Cardiac septum (tissue), 1 donor: ENCODE data around the gene AVP. TPM values are rescaled to one million over a fixed set of nuclear protein-coding genes. Genes with fewer than 3 reads are reported as not detected.

Experiments used
- DNase-seq: peaks from one replicate; pipeline ENCODE4 v3.0.0-alpha.2; 2020; ENCODE audit warnings: low spot score
- intact Hi-C: fragments of 100-400 bp; cut with DNase I; formaldehyde crosslinking; loops from one replicate; pipeline ENCODE4 v1.14.0; 2022
- total RNA-seq: library from RNA; stranded (reverse); fragmentation: NEBNext Ultra II Directional; extraction: Animal tissue kit (Norgen Biotek cat#: 25700); gene quantifications from one replicate; pipeline ENCODE4 v1.2.1, GENCODE V29; 2021
- donor health status: DM: no; HTN: no; CAD: no.

The AVP gene
- total RNA-seq, 1 donor from 2014 or later = not detected

DNA sequence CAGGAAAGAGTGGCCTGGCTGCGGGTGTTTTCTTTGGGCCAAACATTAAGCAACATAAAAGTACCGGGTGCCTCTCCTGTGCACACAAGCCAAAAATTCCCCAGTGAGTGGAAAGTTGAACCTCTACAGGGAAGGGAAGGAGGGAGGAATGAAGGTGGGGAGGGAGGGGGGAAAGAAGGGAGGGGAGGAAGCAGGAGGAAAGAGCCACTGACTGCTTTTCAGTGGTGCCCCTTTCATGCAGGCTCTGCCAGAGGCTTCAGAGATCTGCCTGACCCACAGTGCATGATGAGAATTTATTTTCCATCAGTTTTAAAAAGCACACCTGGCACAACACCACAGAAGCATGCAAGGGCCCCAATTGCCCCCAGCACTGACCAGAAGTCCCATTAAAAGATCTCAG, 27.5 kb upstream of the AVP start:
- DNase-seq = no peak
- intact Hi-C loops = no loop called here

DNA sequence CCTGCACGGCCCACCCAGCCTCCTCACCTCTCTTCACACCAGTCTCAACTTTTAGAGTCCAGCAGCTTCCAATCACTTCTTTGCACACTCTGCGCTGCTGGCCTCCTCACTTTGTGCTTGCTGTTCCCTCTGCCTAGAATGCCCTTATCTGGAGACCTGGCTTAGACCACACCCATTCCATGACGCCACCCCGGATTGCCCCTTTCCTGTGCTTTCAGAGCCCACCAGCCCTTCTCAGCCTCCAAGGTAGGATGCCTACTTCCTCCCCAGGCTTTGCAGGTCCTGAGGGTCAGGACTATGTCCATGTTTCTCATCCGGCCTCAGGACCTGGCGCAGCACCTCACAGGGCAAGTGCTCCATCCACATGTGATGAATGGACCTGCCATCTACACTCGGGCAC, 27.0 kb upstream of the AVP start:
- intact Hi-C loops = no loop called here

DNA sequence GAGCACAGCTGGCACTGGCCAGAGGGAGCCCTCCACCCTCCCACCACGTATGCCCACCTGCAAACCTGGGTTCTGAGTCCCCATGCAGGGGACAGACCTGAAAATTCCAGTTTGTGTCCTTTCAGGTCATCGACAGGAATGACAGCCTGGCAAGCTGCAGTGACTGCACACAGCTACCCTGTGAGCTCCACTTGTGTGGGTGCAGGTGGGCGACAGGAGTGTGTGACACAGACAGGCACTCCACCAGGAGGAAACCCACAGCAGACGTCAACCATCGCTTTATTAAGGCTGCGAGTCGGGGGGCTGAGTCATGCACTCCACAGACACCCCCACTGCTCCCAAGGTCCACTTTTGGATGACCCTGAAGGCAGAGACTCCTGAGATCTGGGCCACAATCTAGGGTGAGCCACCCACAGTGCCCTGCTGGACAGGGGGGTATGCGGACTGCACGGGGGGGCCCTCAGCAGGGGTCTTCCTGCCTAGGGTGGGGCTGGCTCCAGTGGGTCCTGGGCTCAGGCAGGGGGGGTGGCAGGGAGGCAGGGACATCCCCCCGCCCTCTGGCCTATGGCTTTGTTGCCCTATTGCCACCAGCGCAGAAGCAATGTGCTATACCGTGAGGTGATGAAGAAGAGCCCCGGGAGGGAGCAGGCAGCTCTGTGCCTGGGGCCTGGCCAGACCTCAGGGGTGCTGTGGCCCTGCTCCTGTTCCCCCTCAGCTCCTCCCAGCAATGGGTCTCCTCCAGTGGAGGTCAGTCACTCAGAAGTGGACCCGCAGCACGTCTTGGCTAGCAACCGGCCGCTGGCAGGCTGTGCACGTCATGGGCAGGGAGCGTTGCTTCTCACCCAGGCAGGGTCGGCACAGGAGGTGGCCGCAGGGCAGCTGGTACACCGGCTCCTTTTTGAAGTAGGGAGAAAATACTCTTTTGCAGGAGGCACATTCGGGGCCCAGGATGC, 25.1 kb upstream of the AVP start:
- DNase-seq = no peak
- intact Hi-C loops = no loop called here

More for the DNA sequence above, 27.0 kb upstream of the AVP start:
- DNase-seq = no peak

DNA sequence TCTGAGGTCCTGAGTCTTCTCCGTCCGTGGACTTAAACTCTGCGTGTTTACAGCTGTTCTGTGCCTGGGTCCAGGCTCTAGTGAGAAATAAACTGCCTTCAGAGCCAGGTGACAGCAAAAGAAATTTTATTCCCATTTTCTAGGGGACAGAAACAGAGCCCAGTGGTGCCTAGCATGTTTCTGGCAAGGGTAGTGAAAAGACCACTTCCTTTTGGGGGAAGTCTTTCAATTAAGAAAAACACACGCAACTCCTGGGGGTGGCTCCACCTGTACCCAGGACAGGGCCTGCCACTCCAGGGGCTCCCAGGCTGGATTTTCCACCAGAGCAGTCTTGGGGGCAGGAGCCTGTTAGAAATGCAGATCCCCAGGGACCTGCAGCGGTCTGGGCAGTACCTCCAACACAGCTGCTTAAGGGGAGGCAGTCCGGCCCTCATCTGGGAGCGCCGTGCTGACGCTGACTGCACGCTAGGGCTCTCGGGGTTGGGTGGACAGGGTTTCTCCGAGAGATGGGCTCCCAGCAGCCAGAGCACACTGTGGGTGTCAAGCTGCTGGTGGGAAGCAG, 23.0 kb upstream of the AVP start:
- no peak for DNase-seq
- intact Hi-C loops = no loop called here

DNA sequence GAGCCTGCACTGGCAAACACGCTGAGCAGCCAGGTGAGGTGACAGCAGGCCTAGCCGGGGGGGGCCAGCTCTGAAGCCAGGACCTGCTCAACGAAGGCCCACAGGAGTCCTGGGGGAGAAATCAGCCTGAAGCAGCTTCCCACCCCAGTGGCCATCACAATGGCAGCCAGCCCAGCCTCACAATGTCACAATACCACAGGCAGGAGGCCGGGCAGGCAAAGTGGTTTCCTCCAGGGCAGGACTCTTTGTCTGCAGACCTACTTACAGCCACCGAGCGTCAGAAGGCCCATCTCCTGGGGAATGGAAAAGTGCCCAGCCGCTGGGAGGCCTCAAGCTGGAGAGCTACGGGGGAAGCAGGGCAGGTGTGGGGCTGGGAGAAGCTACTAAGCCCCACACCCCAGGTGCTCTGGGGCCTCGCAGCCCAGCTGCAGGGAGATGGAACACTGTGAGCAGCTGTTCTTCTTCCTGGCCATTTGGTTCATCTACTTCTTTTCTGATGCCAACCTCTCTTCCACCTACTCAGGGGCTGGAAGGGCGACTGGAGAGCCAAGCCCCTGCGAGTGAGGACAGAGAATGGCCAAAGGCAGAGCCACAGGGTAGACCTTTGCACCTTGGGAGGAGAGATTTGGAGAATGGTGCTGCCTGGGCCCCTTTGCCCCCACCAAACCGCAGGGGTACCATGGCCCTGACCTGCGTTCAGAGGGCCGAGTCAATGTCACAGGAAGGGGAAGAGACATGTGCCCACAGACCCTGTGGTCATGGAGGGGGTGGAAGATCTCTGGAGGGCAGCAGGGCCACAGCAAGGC, 22.3 kb upstream of the AVP start:
- intact Hi-C loops = no loop called here
- DNase-seq = no peak

DNA sequence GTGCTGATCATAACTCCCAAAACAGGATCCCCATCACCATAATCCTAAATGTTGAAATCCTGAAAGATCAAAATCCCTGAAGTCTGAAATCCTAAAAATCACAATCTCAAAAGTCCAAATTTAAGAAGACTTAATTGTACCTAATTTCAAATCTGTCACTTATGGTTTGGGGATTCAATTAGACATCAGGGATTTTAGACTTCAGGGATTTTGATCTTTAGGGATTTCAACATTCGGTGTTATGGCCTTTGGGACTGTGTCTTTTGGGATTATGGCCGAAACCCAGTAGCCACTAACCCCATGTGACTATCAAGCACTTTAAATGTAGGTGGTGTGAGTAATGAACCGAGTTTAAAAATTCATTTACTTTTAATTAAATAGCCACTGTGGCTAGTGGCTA, 21.7 kb upstream of the AVP start:
- DNase-seq = no peak
- intact Hi-C loops = no loop called here

DNA sequence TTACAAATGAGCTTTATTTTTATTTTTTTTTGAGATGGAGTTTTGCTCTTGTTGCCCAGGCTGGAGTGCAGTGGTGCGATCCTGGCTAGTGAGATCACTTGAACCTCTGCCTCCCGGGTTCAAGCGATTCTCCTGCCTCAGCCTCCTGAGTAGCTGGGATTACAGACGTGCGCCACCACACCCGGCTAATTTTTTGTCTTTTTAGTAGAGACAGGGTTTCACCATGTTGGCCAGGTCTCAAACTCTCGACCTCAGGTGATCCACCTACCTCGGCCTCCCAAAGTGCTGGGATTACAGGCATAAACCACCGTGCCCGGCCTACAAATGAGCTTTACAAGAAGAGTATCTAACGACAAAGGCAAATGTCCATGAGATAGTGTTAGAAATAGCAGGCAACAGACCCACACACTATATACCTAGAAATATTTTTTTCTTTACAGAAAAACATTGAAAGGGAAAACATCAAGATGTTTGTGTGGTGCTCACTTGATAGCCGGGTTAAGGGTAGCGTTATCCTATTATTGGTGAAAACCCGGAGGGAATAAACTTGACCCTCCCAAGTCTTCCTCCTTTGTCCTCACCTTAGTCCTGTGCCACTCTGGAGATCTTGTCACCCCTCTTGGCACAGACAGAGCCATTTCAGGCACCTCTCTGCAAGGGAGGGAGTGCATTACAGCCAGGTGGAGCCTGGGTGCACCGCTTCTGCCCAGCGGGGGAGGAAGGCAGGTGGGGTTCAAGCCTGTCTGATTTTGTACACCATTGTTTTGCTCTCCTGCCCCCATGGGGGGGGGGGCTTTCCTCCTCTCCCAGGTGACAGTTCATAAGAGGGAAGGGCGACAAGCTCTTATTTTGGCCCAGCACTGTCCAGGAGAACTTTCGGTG, 21.0 kb upstream of the AVP start:
- DNase-seq = no peak
- intact Hi-C loops = no loop called here

DNA sequence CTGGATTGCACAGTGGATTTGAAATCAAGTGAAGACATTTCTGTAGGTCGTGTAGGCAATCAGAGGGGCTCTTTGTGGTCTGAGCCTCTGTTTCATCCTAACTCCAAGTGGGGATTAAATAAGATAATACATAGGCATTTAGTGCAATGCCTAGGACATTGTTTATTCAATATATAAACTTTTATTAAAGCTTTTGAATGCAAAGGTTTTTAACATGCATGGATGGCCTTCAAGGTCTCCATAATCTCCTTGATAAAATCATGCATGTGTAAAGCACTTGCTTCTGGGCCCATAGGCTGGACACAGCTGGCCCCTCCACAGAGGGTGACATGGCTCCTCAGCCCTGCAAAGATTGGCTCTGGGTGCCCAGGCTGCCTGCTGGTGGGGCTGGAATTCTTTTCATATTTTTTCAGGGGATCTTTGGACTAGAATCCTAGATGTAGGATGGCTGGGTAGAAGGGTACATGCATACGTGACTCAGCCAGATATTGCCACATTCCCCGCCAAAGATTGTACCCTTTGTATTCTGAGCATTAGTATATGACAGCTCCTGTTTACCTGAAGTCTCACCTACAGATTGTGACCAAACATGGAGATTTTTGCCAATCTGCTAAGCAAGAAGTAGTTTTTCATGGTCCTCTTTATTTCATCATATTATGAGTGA, 19.0 kb upstream of the AVP start:
- no peak for DNase-seq
- intact Hi-C loops = no loop called here

DNA sequence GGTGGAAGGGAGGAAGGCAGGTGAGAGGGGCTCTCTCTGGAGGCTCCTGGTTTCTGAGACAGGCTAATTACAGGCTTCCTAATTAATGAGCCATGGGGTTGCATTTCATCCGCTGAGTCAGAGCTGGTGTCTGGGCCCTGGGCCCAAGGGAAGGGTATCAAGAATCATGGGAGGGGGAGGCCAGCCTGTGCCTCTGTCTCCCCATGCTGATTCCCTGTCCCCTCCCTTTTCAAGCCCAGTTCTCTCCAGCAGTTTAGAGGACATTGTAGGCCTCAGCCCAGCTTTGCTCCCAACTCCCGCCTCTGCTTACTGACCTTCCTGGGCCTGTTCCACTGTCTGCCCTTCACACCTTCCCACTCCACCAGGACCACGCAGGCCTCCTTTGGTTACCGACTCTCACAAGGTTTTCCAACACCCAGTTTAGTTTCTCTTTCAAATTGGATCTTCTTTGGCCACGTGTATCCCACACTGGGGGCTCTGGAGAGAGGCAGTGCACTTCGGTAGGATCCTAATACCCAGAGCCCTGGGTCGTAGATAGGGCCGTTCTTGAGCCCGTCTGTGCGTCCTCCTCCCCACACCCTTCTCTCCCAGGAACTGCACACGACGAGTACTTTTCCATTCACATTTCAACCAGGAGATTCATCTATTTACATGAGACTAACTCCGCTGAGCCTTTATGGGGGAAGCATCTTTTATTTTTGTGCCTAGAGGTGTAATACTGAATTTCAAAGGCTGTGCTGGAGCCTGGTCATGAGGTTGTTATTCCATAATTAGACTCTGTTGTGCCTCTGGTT, 18.2 kb upstream of the AVP start:
- DNase-seq = no peak
- intact Hi-C loops = no loop called here

DNA sequence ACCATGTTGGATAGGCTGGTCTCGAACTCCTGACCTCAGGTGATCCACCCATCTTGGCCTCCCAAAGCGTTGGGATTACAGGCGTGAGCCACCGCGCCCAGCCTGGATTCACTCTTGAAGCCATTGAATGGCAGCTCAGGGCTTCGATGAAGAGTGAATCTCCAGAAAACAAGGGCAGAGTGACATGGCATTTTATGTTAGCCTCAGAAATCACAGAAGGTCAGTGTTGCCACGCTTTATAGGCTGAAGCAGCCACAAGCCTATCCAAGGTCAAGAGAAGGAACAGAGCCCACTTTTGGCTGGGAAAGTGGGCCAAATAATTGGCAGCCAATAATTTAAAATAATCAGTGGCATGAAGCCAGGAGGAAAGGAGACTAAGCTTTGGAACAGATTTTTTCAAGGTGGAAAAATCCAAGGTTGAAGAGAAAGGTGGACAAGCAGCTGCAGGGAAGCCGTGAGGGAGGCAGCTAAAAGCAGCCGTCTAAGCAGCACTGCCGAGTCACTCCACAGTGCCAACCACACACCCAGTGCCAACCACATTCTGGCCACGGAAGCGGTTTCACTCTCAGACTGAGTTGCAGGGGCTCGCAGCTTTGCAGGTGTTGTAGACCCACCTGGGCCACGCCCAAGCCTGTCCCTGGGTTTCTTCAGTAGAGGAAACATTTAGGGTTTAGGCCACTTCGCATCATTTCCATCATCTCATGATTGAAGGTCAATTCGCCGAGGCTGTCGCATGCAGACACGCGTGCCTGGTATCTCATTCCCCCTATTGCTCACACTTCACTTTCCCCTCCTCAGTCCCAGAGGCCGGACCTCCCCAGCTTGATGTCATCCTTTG, 17.4 kb upstream of the AVP start:
- intact Hi-C loops = no loop called here
- no peak for DNase-seq

DNA sequence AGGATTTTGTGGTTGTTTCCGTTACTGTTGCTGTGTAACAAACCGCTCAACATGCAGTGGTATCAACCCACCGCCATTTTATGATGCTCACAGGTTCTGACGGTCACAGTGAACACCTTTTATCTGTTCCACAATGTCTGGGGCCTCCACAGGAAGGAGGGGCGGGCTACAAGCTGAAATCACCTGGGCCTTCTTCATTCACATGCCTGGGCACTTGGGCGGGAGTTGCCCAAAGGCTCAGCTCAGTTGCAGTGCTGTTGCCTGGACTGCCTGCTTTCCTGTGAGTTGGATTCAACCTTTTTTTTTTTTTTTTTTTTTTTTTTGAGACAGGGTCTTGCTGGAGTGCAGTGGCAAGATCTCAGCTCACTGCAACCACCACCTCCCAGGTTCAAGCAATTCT, 16.7 kb upstream of the AVP start:
- intact Hi-C loops = no loop called here

DNA sequence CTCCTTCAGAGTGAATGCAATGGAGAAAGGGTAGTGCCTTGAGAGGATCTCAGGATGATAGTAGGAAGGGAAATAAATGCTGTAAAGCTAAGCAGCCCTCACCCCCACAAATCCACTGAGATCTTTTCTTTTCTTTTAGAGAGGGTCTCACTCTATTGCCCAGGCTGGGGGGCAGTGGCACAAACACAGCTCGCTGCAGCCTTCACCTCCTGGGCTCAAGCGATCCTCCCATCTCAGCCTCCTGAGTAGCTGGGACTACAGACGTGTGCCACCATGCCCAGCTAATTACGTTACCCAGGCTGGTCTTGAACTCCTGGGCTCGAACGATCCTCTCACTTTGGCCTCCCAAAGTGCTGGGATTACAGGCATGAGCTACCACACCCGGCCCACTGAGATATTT, 16.0 kb upstream of the AVP start:
- intact Hi-C loops = no loop called here
- DNase-seq = no peak

More for the DNA sequence above, 16.7 kb upstream of the AVP start:
- no peak for DNase-seq

DNA sequence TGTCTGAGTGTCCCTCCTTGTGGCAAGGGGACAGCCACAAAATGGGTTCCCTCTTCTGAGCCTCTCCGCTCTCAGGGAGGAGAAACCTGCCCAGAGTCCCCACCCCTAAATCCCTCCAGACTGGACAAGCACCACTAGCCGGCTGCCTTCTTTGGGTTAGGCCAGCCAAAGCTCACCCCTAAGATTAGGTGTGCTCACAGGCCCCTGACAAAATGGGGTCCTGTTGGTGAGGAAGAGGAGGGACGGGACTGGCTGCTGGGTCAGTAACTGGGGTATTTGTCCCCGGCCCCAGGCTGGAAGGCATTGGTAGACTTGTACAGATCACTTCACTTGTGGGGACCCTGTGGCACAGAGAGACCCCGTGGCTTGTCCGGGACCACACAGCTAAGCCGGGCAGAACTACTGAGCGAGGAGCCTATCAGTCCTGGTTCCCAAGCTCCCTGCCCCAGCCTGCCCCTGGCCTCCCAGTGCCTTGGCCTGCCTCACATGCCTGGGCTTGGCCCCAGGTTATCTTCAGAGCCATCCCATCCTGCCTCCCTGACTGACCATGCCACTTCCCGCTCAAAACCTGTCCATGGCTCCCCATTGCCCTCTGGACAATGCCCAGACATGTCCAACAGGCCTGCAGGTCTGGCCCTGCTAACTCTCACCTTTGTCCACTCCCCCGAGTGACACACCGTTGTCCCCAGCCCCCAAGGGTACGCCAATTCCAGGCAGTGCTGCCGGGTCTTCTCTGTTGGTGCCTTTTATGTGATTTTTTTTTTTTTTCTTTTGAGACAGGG, 10.5 kb upstream of the AVP start:
- intact Hi-C loops = no loop called here
- no peak for DNase-seq

DNA sequence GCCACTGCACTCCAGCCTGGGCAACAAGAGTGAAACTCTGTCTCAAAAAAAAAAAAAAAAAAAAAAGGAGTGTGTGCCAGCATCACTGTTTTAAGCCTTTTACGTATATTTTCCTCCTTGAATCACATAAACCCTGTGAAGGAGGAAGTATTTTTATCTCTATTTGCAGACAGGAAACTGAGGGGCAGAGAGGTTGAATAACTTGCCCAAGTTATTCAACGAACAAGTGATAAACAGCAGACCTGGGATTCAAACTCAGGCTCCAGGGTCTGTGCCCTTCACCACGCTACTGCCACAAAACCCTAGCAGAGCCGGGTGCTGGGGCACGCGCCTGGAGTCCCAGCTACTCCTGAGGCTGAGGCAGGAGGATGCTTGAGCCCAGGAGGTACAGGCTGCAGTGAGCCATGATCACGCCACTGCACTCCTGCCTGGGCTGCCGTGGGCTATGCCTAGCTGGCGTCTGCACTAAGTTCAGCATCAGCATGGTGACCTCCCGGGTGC, 9.4 kb upstream of the AVP start:
- no peak for DNase-seq
- intact Hi-C loops = no loop called here

DNA sequence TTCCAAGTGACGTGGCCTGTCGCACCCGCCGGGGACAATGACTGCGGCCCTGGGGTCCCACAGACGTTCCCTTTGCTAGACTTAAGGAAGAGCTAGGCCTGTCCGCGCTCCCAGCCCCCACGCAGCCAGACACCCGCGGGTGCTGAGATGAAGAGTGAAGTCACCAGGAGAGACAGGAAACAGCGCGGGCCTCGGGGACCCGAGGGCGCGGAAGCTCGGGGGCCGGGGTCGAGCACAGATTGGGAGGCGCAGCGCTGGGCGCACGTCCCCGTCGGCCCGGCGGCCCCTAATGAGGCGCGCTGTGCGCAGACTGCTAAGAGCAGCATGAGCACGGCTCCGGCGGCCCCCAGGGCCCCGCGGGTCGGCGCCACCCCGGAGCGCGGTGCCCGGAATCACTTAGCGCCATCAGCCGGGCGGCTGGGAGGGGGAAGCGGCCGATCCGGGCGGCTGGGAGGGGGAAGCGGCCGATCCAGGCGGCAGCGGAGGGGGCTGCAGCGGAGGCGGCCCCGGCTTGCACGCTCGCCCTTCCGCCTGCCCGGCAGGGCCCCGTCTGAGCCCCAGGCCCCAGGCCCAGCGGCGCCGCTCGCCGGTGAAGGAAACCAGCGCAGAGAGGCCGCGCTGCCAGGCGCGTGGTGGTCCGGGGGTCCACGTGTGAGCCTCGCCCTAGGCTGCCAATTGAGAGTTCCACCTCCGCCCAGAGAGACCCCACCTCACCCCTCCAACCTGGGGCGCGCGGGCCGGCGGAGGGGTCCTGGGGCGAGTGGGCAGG, 8.3 kb upstream of the AVP start:
- DNase-seq = no peak
- intact Hi-C loops = no loop called here

DNA sequence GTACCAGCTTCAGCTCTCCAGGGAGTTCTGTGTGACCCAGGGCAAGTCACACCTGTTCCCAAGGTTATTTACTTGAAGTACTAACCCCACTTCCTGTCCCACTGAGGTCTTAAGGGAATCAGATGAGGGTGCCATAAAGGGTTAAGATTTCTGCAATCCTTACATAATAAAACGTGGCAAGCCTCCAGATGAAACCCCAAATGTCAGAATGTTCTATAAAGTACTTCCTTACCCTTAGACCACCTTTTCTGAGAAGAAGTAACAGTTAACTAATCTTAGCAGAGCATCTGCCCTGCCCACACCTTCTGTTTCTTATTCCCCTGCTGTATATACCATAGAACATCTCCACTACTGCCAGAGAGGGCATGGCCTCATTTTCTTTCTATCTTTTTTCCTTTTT, 6.0 kb upstream of the AVP start:
- DNase-seq = no peak
- intact Hi-C loops = no loop called here
